Liver (tissue), 3 donors: ENCODE data around the gene PAPPA.

Source experiments
- FOXA1 ChIP-seq: IDR thresholded peaks from 2 replicates; pipeline ENCODE4 v1.6.1; 2016; ENCODE audit warnings: antibody characterized with exemption
- GABPA ChIP-seq, 2 donors: IDR thresholded peaks in 1 of 2; conservative IDR thresholded peaks in 1 of 2; 2 replicates each; pipeline ENCODE4 v1.6.1; 2016; ENCODE audit warnings: antibody characterized with exemption in 2 of 2, mild to moderate bottlenecking in 1 of 2, moderate library complexity in 1 of 2
- HNF4A ChIP-seq, 2 donors: conservative IDR thresholded peaks; 2 replicates each; pipeline ENCODE4 v1.6.1; 2016; ENCODE audit warnings: antibody characterized with exemption in 2 of 2, mild to moderate bottlenecking in 2 of 2
- HNF4G ChIP-seq: IDR thresholded peaks from 2 replicates; pipeline ENCODE4 v1.6.1; 2016; ENCODE audit warnings: antibody characterized with exemption
- JUND ChIP-seq, 2 donors: IDR thresholded peaks; 2 replicates each; pipeline ENCODE4 v1.6.1; 2016; ENCODE audit warnings: antibody characterized with exemption in 2 of 2
- RAD21 ChIP-seq, 2 donors: IDR thresholded peaks; 2 replicates each; pipeline ENCODE4 v1.6.1; 2016; ENCODE audit warnings: antibody characterized with exemption in 2 of 2, mild to moderate bottlenecking in 2 of 2
- RXRA ChIP-seq, 2 donors: IDR thresholded peaks; 2 replicates each; pipeline ENCODE4 v1.6.1; 2017 to 2018; ENCODE audit warnings: antibody characterized with exemption in 2 of 2, mild to moderate bottlenecking in 1 of 2
- SP1 ChIP-seq: IDR thresholded peaks from 2 replicates; pipeline ENCODE4 v1.6.1; 2018; ENCODE audit warnings: antibody characterized with exemption, mild to moderate bottlenecking
- TAF1 ChIP-seq: conservative IDR thresholded peaks from 2 replicates; pipeline ENCODE4 v1.6.1; 2016; ENCODE audit warnings: antibody characterized with exemption, mild to moderate bottlenecking
- YY1 ChIP-seq: IDR thresholded peaks from 2 replicates; pipeline ENCODE4 v1.6.1; 2016; ENCODE audit warnings: antibody characterized with exemption, mild to moderate bottlenecking
- TF ChIP-seq, protein P1 (sequence below): fragments of 150-350 bp; IDR thresholded peaks from 2 replicates; pipeline ENCODE4 v1.5.1; 2017; ENCODE audit warnings: improper control_type of control experiment, low read depth, low read length; ENCODE audit not compliant: missing input control
- TF ChIP-seq, protein P2 (sequence below): IDR thresholded peaks from 2 replicates; pipeline ENCODE4 v1.6.1; 2016; ENCODE audit warnings: antibody characterized with exemption
- TF ChIP-seq, protein P3 (sequence below): IDR thresholded peaks from 2 replicates; pipeline ENCODE4 v1.6.1; 2016; ENCODE audit warnings: antibody characterized with exemption
- TF ChIP-seq, protein P4 (sequence below): IDR thresholded peaks from 2 replicates; pipeline ENCODE4 v1.6.1; 2016; ENCODE audit warnings: antibody characterized with exemption, mild to moderate bottlenecking
- donor health status: healthy.
- donor health status: healthy.

DNA sequence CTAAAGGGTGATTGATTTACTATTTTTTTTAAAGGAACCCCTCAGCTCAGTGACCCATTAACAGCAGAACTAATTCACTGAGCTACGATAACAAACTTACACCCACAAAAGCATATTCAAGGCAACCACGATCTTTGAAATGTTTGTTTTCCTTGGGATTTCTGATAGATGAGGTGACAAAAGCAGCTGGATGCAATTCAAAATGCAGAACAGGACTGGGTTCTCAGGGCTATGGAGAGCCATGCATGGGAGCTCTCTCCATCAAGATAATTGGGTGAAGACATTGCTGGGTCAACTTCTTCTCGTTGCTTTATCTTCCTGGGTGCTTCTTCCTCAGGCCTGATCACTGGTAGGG, 60.1 kb downstream of the PAPPA start:
- TF ChIP-seq SP1 (no peak), JUND (IDR thresholded peaks at IDR 0.05) (no peak), YY1 (no peak), HNF4G (no peak), RXRA (IDR thresholded peaks at IDR 0.05) (no peak), RAD21 (IDR thresholded peaks at IDR 0.05) (no peak), GABPA (IDR thresholded peaks at IDR 0.05 in 1 of 2, conservative IDR thresholded peaks at IDR 0.05 in 1 of 2) (no peak), HNF4A (conservative IDR thresholded peaks at IDR 0.05) (no peak), TAF1 (no peak), FOXA1 (no peak)
- TF ChIP-seq, protein P1, sequence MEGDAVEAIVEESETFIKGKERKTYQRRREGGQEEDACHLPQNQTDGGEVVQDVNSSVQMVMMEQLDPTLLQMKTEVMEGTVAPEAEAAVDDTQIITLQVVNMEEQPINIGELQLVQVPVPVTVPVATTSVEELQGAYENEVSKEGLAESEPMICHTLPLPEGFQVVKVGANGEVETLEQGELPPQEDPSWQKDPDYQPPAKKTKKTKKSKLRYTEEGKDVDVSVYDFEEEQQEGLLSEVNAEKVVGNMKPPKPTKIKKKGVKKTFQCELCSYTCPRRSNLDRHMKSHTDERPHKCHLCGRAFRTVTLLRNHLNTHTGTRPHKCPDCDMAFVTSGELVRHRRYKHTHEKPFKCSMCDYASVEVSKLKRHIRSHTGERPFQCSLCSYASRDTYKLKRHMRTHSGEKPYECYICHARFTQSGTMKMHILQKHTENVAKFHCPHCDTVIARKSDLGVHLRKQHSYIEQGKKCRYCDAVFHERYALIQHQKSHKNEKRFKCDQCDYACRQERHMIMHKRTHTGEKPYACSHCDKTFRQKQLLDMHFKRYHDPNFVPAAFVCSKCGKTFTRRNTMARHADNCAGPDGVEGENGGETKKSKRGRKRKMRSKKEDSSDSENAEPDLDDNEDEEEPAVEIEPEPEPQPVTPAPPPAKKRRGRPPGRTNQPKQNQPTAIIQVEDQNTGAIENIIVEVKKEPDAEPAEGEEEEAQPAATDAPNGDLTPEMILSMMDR, result no peak
- TF ChIP-seq, protein P2, sequence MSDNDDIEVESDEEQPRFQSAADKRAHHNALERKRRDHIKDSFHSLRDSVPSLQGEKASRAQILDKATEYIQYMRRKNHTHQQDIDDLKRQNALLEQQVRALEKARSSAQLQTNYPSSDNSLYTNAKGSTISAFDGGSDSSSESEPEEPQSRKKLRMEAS, result no peak
- TF ChIP-seq, protein P3, sequence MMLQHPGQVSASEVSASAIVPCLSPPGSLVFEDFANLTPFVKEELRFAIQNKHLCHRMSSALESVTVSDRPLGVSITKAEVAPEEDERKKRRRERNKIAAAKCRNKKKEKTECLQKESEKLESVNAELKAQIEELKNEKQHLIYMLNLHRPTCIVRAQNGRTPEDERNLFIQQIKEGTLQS, result no peak
- TF ChIP-seq, protein P4, sequence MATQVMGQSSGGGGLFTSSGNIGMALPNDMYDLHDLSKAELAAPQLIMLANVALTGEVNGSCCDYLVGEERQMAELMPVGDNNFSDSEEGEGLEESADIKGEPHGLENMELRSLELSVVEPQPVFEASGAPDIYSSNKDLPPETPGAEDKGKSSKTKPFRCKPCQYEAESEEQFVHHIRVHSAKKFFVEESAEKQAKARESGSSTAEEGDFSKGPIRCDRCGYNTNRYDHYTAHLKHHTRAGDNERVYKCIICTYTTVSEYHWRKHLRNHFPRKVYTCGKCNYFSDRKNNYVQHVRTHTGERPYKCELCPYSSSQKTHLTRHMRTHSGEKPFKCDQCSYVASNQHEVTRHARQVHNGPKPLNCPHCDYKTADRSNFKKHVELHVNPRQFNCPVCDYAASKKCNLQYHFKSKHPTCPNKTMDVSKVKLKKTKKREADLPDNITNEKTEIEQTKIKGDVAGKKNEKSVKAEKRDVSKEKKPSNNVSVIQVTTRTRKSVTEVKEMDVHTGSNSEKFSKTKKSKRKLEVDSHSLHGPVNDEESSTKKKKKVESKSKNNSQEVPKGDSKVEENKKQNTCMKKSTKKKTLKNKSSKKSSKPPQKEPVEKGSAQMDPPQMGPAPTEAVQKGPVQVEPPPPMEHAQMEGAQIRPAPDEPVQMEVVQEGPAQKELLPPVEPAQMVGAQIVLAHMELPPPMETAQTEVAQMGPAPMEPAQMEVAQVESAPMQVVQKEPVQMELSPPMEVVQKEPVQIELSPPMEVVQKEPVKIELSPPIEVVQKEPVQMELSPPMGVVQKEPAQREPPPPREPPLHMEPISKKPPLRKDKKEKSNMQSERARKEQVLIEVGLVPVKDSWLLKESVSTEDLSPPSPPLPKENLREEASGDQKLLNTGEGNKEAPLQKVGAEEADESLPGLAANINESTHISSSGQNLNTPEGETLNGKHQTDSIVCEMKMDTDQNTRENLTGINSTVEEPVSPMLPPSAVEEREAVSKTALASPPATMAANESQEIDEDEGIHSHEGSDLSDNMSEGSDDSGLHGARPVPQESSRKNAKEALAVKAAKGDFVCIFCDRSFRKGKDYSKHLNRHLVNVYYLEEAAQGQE, result no peak
